Hematopoietic multipotent progenitor cell treated with erythropoietin and hydrocortisone succinate and interleukin-3 and kit ligand, for 4 days (in vitro differentiated cells): ENCODE measurements around the gene DNAJC25.
"Not testable (repeated sequence)": the region's sequence is repeated elsewhere in the genome, so short reads cannot be mapped to it uniquely, and the experiment has no call there.

Source experiments
- DNase-seq: peaks from one replicate; pipeline ENCODE4 v3.0.0-alpha.2; 2015

The DNAJC25 gene

GRCh38 chr9:111668601-111669000 is 37.5 kb downstream of the DNAJC25 start:
- DNase-seq, result not testable (repeated sequence)

GRCh38 chr9:111674319-111674718 is 43.2 kb downstream of the DNAJC25 start:
- DNase-seq, result no peak

GRCh38 chr9:111676116-111676515 is 45.0 kb downstream of the DNAJC25 start:
- no peak for DNase-seq

GRCh38 chr9:111678293-111678692 is 47.2 kb downstream of the DNAJC25 start:
- no peak for DNase-seq

GRCh38 chr9:111679199-111679598 is 48.1 kb downstream of the DNAJC25 start:
- DNase-seq, result no peak

GRCh38 chr9:111683392-111683791 is 52.3 kb downstream of the DNAJC25 start:
- no peak for DNase-seq

- DNase-seq, result peak; percentile 78
Measured at GRCh38 chr9:111691672-111692329, 60.7 kb downstream of the DNAJC25 start.

- DNase-seq, result no peak
Measured at GRCh38 chr9:111696796-111697195, 65.7 kb downstream of the DNAJC25 start.

- no peak for DNase-seq
Measured at GRCh38 chr9:111700776-111701175, 69.6 kb downstream of the DNAJC25 start.
